Right cardiac atrium (tissue), 5 donors: ENCODE measurements around the gene AFG1L. TPM values are rescaled to one million over a fixed set of nuclear protein-coding genes. Genes with fewer than 3 reads are reported as not detected.
"Not testable (repeated sequence)": the region's sequence is repeated elsewhere in the genome, so short reads cannot be mapped to it uniquely, and the experiment has no call there.

Experiments used
- ATAC-seq, 2 donors: fragments of 200-7000 bp; cut with Tn5 transposase; one replicate each; pipeline versions ENCODE4 v1.8.0 to v1.9.1; 2020; ENCODE audit warnings: moderate library complexity in 2 of 2, mild to moderate bottlenecking in 1 of 2
- DNase-seq, 3 donors: peaks; one replicate each; pipeline ENCODE4 v3.0.0-alpha.2; 2020
- H3K27ac ChIP-seq: one replicate; pipeline ENCODE4 v1.5.1; 2013; ENCODE audit warnings: mild to moderate bottlenecking, low read length, control low read depth, moderate library complexity
- H3K27me3 ChIP-seq: one replicate; pipeline ENCODE4 v1.6.1; 2013; ENCODE audit not compliant: control insufficient read depth, insufficient read depth
- H3K4me1 ChIP-seq: one replicate; pipeline ENCODE4 v1.6.1; 2013; ENCODE audit warnings: low read length; ENCODE audit not compliant: control insufficient read depth, insufficient read depth
- H3K4me3 ChIP-seq: one replicate; pipeline ENCODE4 v1.5.1; 2013; ENCODE audit warnings: low read length, control low read depth
- H3K9me3 ChIP-seq: one replicate; pipeline ENCODE4 v1.6.1; 2013; ENCODE audit warnings: low read length; ENCODE audit not compliant: control insufficient read depth
- WGBS: extraction: QIAGEN DNeasy Blood & Tissue Kit; methylation state at CpG from one replicate; pipeline ENCODE4 v1.1.7; 2013; 5-methylcytosine and 5-hydroxymethylcytosine counted together
- intact Hi-C, 4 donors: fragments of 100-400 bp; cut with DNase I; formaldehyde crosslinking; loops; one replicate each; pipeline versions ENCODE4 v1.11.0 to v1.14.0; 2022 to 2023
- polyA plus RNA-seq: library from polyadenylated mRNA; stranded (reverse); fragments of 200-250 nt; gene quantifications from one replicate; pipeline ENCODE4 v1.2.3, GENCODE V29; 2013
- total RNA-seq, 4 donors: library from RNA; stranded (reverse); fragmentation: NEBNext Ultra II Directional; extraction: Animal tissue kit (Norgen Biotek cat#: 25700); gene quantifications; one replicate each; pipeline ENCODE4 v1.2.1, GENCODE V29; 2021
- donor health status: healthy with polysubstance abuse.
- donor health status: DM: no; HTN: yes; CAD: no.
- donor health status: DM: no; HTN: no; CAD: no.
- donor health status: DM: no; HTN: yes; CAD: no; lungs with severe emphysema.
- donor health status: DM: yes; HTN: yes; CAD: no.

AFG1L gene
- total and polyA plus RNA-seq, 5 donors = 3.9 to 14.5 (median 9.9) TPM

- no peak for DNase-seq
- Histone ChIP-seq H3K9me3 (no peaks in the 10 kb centered on the region), H3K27me3 (no peaks in the 10 kb centered on the region), H3K27ac (no peak overlapping the region), H3K4me3 (no peak overlapping the region), H3K4me1 (no peaks in the 10 kb centered on the region)
- 95% methylated on average over 1 of the region's 1 CpG for WGBS
- intact Hi-C loops = no loop called here
- no peak for ATAC-seq
Observed at GRCh38 chr6:108437821-108438220, 143.0 kb downstream of the AFG1L start.

GRCh38 chr6:108438918-108439317 lies 144.1 kb downstream of the AFG1L start:
- peaks cover 2% of the 10 kb centered on the region for H3K4me1 ChIP-seq
- no peaks in the 10 kb centered on the region for H3K9me3 ChIP-seq
- ATAC-seq (no peak), DNase-seq (no peak)
- intact Hi-C loops = no loop called here
- no peaks in the 10 kb centered on the region for H3K27me3 ChIP-seq
- 61% methylated on average over 8 of the region's 8 CpGs for WGBS
- H3K27ac ChIP-seq = no peak overlapping the region
- H3K4me3 ChIP-seq = no peak overlapping the region

GRCh38 chr6:108441141-108441540 lies 146.3 kb downstream of the AFG1L start:
- H3K4me3 ChIP-seq = no peak overlapping the region
- no peak for DNase-seq
- H3K4me1 ChIP-seq = peaks cover 2% of the 10 kb centered on the region
- H3K27ac ChIP-seq = no peak overlapping the region
- H3K9me3 ChIP-seq = no peaks in the 10 kb centered on the region
- no peak for ATAC-seq
- H3K27me3 ChIP-seq = no peaks in the 10 kb centered on the region
- intact Hi-C loops = no loop called here

GRCh38 chr6:108442770-108443520 lies 148.1 kb downstream of the AFG1L start:
- intact Hi-C loops = no loop called here
- no peak overlapping the region for H3K27ac ChIP-seq
- DNase-seq = no peak
- H3K4me3 ChIP-seq = no peak overlapping the region
- no peaks in the 10 kb centered on the region for H3K27me3 ChIP-seq
- H3K4me1 ChIP-seq = peaks cover 2% of the 10 kb centered on the region
- WGBS = 76% methylated on average over 2 of the region's 2 CpGs
- ATAC-seq = peak in 1 of 2 donors; percentile 50
- H3K9me3 ChIP-seq = no peaks in the 10 kb centered on the region

- intact Hi-C loops = no loop called here
- H3K4me1 ChIP-seq = peaks cover 2% of the 10 kb centered on the region
- WGBS = 91% methylated on average over 3 of the region's 3 CpGs
- DNase-seq (no peak), ATAC-seq (no peak)
- no peak overlapping the region for H3K27ac ChIP-seq
- no peak overlapping the region for H3K4me3 ChIP-seq
- no peaks in the 10 kb centered on the region for H3K27me3 ChIP-seq
- H3K9me3 ChIP-seq = no peaks in the 10 kb centered on the region
Observed at GRCh38 chr6:108446629-108447150, 151.8 kb downstream of the AFG1L start.

GRCh38 chr6:108448481-108448880 lies 153.6 kb downstream of the AFG1L start:
- ATAC-seq = no peak
- Histone ChIP-seq H3K4me1 (peaks cover 3% of the 10 kb centered on the region), H3K4me3 (no peak overlapping the region), H3K27ac (no peak overlapping the region), H3K9me3 (no peaks in the 10 kb centered on the region), H3K27me3 (no peaks in the 10 kb centered on the region)
- WGBS = 64% methylated on average over 1 of the region's 1 CpG
- intact Hi-C loops = no loop called here
- DNase-seq = no peak

GRCh38 chr6:108449717-108450116 lies 154.9 kb downstream of the AFG1L start:
- H3K9me3 ChIP-seq, H3K27ac ChIP-seq, H3K4me1 ChIP-seq, intact Hi-C loops, DNase-seq, ATAC-seq, H3K27me3 ChIP-seq, H3K4me3 ChIP-seq: not testable (repeated sequence)
- WGBS = 100% methylated on average over 1 of the region's 1 CpG

- intact Hi-C loops = no loop called here
- no peak for DNase-seq
- Histone ChIP-seq H3K4me3 (no peak overlapping the region), H3K9me3 (no peaks in the 10 kb centered on the region), H3K4me1 (peaks cover 3% of the 10 kb centered on the region), H3K27ac (no peak overlapping the region), H3K27me3 (no peaks in the 10 kb centered on the region)
- 96% methylated on average over 8 of the region's 8 CpGs for WGBS
- no peak for ATAC-seq
Observed at GRCh38 chr6:108451816-108452215, 157.0 kb downstream of the AFG1L start.

GRCh38 chr6:108452711-108453195 lies 157.9 kb downstream of the AFG1L start:
- no peak overlapping the region for H3K4me3 ChIP-seq
- H3K27me3 ChIP-seq = no peaks in the 10 kb centered on the region
- ATAC-seq (peak in 1 of 2 donors; percentile 48), DNase-seq (no peak)
- peaks cover 3% of the 10 kb centered on the region for H3K4me1 ChIP-seq
- no peak overlapping the region for H3K27ac ChIP-seq
- intact Hi-C loops = no loop called here
- H3K9me3 ChIP-seq = no peaks in the 10 kb centered on the region
- 49% methylated on average over 4 of the region's 4 CpGs for WGBS

GRCh38 chr6:108453601-108454185 lies 158.8 kb downstream of the AFG1L start:
- no peak for DNase-seq
- WGBS = 31% methylated on average over 3 of the region's 3 CpGs
- no peak overlapping the region for H3K4me3 ChIP-seq
- ATAC-seq = peak; percentile 56 to 58
- no peaks in the 10 kb centered on the region for H3K9me3 ChIP-seq
- intact Hi-C loops = no loop called here
- H3K4me1 ChIP-seq = peaks cover 3% of the 10 kb centered on the region
- H3K27me3 ChIP-seq = no peaks in the 10 kb centered on the region
- H3K27ac ChIP-seq = no peak overlapping the region

- Histone ChIP-seq H3K27ac (no peak overlapping the region), H3K27me3 (no peaks in the 10 kb centered on the region), H3K9me3 (no peaks in the 10 kb centered on the region), H3K4me3 (no peak overlapping the region), H3K4me1 (peaks cover 3% of the 10 kb centered on the region)
- WGBS = 96% methylated on average over 2 of the region's 2 CpGs
- intact Hi-C loops = no loop called here
- ATAC-seq = no peak
- DNase-seq = no peak
Observed at GRCh38 chr6:108454356-108454755, 159.5 kb downstream of the AFG1L start.
